ENCODE data around the gene ABHD17A. TPM values are rescaled to one million over a fixed set of nuclear protein-coding genes. Genes with fewer than 3 reads are reported as not detected.

The ABHD17A gene
- total and polyA plus RNA-seq, 9 of the 15 experiments (the other 6 are each of a cell fraction or from before 2014, with no cell fraction given), result 0.04 to 135 (median 21.8) TPM; not detected in 1

GRCh38 chr19:1863328-1863637 is 22.0 kb downstream of the ABHD17A start, which contains the start of gene KLF16 (continued):
- TF ChIP-seq, protein P1, sequence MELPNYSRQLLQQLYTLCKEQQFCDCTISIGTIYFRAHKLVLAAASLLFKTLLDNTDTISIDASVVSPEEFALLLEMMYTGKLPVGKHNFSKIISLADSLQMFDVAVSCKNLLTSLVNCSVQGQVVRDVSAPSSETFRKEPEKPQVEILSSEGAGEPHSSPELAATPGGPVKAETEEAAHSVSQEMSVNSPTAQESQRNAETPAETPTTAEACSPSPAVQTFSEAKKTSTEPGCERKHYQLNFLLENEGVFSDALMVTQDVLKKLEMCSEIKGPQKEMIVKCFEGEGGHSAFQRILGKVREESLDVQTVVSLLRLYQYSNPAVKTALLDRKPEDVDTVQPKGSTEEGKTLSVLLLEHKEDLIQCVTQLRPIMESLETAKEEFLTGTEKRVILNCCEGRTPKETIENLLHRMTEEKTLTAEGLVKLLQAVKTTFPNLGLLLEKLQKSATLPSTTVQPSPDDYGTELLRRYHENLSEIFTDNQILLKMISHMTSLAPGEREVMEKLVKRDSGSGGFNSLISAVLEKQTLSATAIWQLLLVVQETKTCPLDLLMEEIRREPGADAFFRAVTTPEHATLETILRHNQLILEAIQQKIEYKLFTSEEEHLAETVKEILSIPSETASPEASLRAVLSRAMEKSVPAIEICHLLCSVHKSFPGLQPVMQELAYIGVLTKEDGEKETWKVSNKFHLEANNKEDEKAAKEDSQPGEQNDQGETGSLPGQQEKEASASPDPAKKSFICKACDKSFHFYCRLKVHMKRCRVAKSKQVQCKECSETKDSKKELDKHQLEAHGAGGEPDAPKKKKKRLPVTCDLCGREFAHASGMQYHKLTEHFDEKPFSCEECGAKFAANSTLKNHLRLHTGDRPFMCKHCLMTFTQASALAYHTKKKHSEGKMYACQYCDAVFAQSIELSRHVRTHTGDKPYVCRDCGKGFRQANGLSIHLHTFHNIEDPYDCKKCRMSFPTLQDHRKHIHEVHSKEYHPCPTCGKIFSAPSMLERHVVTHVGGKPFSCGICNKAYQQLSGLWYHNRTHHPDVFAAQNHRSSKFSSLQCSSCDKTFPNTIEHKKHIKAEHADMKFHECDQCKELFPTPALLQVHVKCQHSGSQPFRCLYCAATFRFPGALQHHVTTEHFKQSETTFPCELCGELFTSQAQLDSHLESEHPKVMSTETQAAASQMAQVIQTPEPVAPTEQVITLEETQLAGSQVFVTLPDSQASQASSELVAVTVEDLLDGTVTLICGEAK (IDR thresholded peaks at IDR 0.05), result no peak
- TF ChIP-seq, protein P1 (CRISPR knock-in tag; IDR thresholded peaks at IDR 0.05), result no peak
- peak; percentile 21 for TF ChIP-seq TBP (optimal IDR thresholded peaks at IDR 0.05; ENCODE audit: low read depth, low read length)
- no peak for TF ChIP-seq IRF9 (tag; IDR thresholded peaks at IDR 0.05)
- no peak for TF ChIP-seq HNRNPK (IDR thresholded peaks at IDR 0.05; ENCODE audit: low read depth, low read length, poor library complexity, severe bottlenecking)
- TF ChIP-seq ZNF696 (CRISPR knock-in tag; conservative IDR thresholded peaks at IDR 0.05), result no peak
- no peak for TF ChIP-seq CCNT2 (IDR thresholded peaks at IDR 0.05; ENCODE audit: borderline replicate concordance, extremely low read depth, insufficient read length, low read depth, low read length)
- TF ChIP-seq NFIC (IDR thresholded peaks at IDR 0.05), result no peak
- TF ChIP-seq, protein P2, sequence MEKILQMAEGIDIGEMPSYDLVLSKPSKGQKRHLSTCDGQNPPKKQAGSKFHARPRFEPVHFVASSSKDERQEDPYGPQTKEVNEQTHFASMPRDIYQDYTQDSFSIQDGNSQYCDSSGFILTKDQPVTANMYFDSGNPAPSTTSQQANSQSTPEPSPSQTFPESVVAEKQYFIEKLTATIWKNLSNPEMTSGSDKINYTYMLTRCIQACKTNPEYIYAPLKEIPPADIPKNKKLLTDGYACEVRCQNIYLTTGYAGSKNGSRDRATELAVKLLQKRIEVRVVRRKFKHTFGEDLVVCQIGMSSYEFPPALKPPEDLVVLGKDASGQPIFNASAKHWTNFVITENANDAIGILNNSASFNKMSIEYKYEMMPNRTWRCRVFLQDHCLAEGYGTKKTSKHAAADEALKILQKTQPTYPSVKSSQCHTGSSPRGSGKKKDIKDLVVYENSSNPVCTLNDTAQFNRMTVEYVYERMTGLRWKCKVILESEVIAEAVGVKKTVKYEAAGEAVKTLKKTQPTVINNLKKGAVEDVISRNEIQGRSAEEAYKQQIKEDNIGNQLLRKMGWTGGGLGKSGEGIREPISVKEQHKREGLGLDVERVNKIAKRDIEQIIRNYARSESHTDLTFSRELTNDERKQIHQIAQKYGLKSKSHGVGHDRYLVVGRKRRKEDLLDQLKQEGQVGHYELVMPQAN (IDR thresholded peaks at IDR 0.05; ENCODE audit: borderline replicate concordance), result no peak
- no peak for TF ChIP-seq MIER1 (IDR thresholded peaks at IDR 0.05; ENCODE audit: low read depth)
- no peak for TF ChIP-seq CEBPG (CRISPR knock-in tag; IDR thresholded peaks at IDR 0.05)
- TF ChIP-seq CEBPG (tag; conservative IDR thresholded peaks at IDR 0.05 in 1 of 2, IDR thresholded peaks at IDR 0.05 in 1 of 2), result no peak
- no peak for TF ChIP-seq HDAC8 (tag; IDR thresholded peaks at IDR 0.05)
- TF ChIP-seq HIVEP1 (CRISPR knock-in tag; IDR thresholded peaks at IDR 0.05), result no peak
- no peak for TF ChIP-seq ELF4 (CRISPR knock-in tag; IDR thresholded peaks at IDR 0.05)
- TF ChIP-seq CCAR2 (IDR thresholded peaks at IDR 0.05; ENCODE audit: low read depth, low read length), result no peak
- TF ChIP-seq PHF21A (IDR thresholded peaks at IDR 0.05; ENCODE audit: borderline replicate concordance, low read depth), result no peak
- TF ChIP-seq PURB (CRISPR knock-in tag; IDR thresholded peaks at IDR 0.05; ENCODE audit: low read depth), result no peak

All from K562 (cell line).